Endothelial cell of umbilical vein (primary cell): ENCODE data around the gene NUP62.

ENCODE experiments used
- EZH2 ChIP-seq: IDR thresholded peaks from 2 replicates; pipeline ENCODE4 v1.6.1; 2012; ENCODE audit warnings: borderline replicate concordance, low read depth, mild to moderate bottlenecking, moderate library complexity, low read length, inconsistent platforms; ENCODE audit not compliant: severe bottlenecking
- FOS ChIP-seq: IDR thresholded peaks from 2 replicates; pipeline ENCODE4 v1.6.1; 2011; ENCODE audit warnings: mild to moderate bottlenecking, low read length, moderate library complexity, borderline replicate concordance; ENCODE audit not compliant: insufficient read depth
- GATA2 ChIP-seq: IDR thresholded peaks from 2 replicates; pipeline ENCODE4 v1.7.0; 2011; ENCODE audit warnings: low read depth, mild to moderate bottlenecking, moderate library complexity, mixed read lengths, low read length; ENCODE audit not compliant: insufficient read length, insufficient read depth
- JUN ChIP-seq: IDR thresholded peaks from 2 replicates; pipeline ENCODE4 v1.6.1; 2011; ENCODE audit warnings: borderline replicate concordance, low read depth; ENCODE audit not compliant: insufficient read length, insufficient read depth
- MYC ChIP-seq: IDR thresholded peaks from one replicate; pipeline ENCODE4 v1.6.1; 2011; ENCODE audit warnings: mild to moderate bottlenecking, low read depth, low read length
- POLR2A ChIP-seq: IDR thresholded peaks from 2 replicates; pipeline ENCODE4 v1.6.1; 2012; ENCODE audit warnings: low read depth, mild to moderate bottlenecking, control low read depth, low read length
- POLR2AphosphoS5 ChIP-seq: IDR thresholded peaks from 2 replicates; pipeline ENCODE4 v1.6.1; 2012; ENCODE audit warnings: low read depth, mild to moderate bottlenecking, control low read depth, low read length, moderate library complexity; ENCODE audit not compliant: insufficient read depth
- TF ChIP-seq, protein P1 (sequence below), 2 donors: IDR thresholded peaks; 1 replicate in 1 of 2; 2 replicates in 1 of 2; pipeline ENCODE4 v1.5.1; 2011; ENCODE audit warnings: low read length in 2 of 2, mild to moderate bottlenecking in 2 of 2, moderate library complexity in 2 of 2, control low read depth in 1 of 2, inconsistent platforms in 1 of 2, low read depth in 1 of 2; ENCODE audit not compliant: insufficient read depth in 1 of 2; ENCODE audit errors: extremely low read depth in 1 of 2
- TF ChIP-seq, protein P2 (sequence below): IDR thresholded peaks from 2 replicates; pipeline ENCODE4 v1.6.1; 2011; ENCODE audit not compliant: insufficient read depth, insufficient read length

DNA sequence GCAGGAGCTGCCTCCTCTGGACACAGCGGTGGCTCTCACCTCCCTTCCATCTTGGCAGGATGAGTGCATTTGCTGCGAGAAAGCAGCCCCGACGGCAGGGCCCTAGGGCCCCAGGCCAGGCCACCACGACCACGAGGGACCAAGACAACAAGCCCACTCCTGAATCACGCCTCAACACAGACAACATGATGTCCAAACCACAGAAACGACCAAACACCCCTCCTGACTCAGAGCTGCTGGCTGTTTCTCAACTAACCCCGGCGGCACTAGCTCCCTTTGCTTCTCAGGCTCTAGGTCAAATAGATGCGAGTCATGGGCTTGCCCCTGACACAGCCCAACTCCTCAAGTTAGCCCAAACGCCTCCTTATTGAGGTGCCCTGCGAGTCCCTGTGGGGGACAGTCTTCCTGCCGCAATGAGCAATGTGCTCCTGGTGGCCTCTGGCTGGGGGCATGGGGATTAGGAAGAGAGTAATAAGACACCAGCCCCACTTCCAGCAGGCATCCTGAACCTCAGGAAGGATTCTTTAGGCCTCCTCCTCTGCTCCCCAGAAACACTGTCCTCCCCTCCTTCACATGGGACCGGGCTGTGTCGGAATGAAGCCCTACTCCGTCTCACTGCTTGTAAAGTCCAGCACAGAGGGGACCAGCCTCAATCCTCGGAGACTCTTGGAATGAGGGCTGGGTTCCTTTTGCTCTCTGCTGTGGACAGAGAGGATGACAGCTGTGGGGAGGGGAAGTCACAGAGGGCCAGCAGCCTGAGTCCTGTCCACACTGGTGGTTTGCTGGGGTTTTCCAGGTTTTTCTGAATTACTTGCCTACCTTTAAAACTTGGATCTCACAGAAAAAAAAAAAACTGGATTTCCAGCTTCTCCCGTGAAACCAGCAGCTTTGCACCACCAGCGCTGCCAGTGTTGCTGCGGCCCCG lies 7.2 kb downstream of the NUP62 start:
- TF ChIP-seq, protein P1, sequence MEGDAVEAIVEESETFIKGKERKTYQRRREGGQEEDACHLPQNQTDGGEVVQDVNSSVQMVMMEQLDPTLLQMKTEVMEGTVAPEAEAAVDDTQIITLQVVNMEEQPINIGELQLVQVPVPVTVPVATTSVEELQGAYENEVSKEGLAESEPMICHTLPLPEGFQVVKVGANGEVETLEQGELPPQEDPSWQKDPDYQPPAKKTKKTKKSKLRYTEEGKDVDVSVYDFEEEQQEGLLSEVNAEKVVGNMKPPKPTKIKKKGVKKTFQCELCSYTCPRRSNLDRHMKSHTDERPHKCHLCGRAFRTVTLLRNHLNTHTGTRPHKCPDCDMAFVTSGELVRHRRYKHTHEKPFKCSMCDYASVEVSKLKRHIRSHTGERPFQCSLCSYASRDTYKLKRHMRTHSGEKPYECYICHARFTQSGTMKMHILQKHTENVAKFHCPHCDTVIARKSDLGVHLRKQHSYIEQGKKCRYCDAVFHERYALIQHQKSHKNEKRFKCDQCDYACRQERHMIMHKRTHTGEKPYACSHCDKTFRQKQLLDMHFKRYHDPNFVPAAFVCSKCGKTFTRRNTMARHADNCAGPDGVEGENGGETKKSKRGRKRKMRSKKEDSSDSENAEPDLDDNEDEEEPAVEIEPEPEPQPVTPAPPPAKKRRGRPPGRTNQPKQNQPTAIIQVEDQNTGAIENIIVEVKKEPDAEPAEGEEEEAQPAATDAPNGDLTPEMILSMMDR (IDR thresholded peaks at IDR 0.05; ENCODE audit: extremely low read depth in 1 of 2, insufficient read depth in 1 of 2, low read depth in 1 of 2, low read length in 2 of 2), result no peak
- TF ChIP-seq, protein P2, sequence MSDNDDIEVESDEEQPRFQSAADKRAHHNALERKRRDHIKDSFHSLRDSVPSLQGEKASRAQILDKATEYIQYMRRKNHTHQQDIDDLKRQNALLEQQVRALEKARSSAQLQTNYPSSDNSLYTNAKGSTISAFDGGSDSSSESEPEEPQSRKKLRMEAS, result no peak
- TF ChIP-seq POLR2A, result no peak
- TF ChIP-seq GATA2, result no peak
- no peak for TF ChIP-seq EZH2
- TF ChIP-seq FOS, result no peak
- TF ChIP-seq POLR2AphosphoS5, result no peak
- no peak for TF ChIP-seq JUN
- no peak for TF ChIP-seq MYC
